GM21526 (cell line): Measurements from ENCODE around the gene AGTRAP.

Experiments used
- ATAC-seq: cut with Tn5 transposase; IDR thresholded peaks from one replicate; pipeline ENCODE4 v1.9.1; 2021; ENCODE audit warnings: moderate library complexity; ENCODE audit not compliant: unreplicated experiment, low FRiP score

AGTRAP gene

DNA sequence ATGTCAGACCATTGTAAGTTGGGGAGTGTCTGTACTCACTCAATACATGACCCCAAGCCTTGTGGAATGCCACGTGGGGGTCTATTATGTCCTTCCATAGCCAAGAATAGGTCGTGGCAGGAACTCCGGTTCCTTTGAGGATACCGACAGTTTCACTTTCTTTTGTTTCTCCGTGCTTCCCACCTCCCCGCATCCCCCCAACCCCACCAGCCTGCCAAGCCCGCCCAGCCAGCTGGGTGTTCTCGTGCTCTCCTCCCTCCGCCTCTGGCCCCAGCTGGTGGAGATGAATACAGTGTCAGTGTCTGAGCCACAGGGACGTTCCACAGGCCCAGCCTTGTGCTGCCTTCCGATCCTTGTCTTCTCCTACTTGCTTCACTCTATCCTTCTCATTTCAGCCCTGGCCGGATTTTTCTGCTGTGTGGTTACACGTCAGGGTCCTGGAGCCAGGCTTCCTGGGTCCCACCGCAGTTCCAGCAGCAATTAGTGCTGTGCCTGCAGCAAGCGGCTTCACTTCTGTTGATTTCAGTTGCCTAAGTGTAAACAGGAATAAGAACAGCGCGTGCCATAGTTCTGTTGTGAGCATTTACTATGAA is 4.1 kb upstream of the AGTRAP start:
- ATAC-seq = no peak

DNA sequence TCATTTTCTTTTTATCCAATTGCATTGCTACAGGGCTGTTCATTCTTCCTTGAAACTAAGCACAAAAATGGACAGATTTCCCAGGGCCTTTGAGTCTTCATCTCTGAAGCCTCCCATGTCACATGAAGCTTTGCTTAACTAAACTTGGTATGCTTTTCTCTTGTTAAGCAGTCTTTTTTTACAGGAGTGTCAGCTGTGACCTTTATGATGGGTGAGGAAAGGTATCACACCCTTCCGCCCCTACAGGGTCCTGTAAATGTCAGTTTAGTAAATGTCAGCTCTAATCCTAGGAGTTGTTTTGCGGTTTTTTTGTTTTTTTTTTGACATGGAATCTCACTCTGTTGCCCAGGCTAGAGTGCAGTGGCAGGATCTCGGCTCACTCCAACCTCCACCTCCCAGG is 2.6 kb upstream of the AGTRAP start:
- no peak for ATAC-seq

DNA sequence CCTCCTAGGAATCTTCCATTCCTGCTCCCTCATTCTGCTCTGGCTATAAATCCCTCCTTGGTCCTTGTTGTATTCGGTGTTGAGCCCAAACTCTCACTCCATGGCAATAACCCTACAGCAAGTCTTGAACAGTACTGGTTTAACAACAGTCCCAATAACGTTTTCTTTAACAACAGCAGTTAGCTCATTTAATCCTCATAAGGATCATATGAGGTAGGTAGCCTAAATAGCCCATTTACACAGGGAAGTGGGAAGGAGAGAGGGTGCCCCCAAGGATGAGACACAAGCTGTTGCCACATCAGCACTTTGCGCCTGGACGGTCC is 444 bp upstream of the AGTRAP start:
- ATAC-seq = no peak

DNA sequence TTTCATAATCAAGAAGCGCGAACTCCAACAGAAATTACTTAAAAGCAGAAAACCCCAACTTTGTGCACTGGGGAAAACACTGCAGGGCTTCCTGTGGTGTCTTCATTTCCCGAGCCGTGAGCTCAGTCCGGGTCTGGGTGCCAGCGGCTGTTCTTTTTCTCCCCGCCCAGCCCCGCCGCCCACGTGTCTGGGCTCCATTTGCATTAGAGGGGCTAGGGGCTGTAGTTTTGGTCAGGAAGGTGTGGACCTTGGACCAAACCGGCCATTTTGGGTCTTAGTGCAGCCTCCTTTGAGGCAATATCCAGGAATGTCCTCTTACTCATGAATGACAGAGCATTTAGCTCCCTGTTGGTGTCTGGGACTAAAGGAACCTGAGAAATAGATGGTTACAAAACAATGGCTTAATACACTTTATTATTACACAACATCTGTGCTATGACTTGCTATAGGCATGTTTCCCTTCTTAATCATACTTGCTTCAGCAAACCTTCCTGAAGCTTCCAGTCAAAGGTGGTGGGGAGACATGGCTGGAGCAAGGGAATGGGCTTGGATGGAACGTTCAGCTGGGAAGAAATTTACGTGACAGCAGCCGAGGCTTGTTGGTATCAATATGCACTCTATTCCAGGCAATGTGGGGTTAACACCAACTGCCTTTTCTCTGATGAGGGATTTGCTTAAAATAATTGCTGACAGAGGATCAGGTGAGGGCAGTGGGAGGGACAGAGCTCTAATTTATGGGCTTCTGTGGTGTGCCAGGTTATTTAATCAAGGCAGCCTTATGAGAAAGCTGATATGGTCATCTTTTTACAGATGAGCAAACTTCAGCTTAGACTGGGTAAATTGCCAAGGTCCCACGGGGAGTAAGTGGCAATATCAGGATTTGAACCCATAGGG is 1.1 kb downstream of the AGTRAP start:
- no peak for ATAC-seq

DNA sequence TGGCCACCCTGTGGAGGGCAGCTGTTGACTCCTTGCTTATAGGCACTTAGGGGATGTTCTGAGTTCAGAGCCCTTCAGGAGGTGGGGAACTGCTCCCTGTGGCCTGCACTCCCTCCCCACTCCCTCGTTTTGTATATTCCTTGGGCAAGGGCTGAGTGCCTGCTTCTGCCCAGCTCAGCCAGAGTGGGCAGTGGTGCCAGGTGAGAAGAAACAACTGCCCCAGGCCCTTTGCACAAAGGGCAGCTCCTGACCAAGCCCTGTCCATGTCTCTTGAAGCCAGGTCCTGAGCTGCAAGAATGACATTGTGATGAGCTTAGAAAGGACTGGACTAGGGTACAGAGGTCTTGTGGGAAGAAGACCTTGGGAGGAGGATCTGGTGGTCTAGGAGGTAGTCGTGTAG is 2.2 kb downstream of the AGTRAP start:
- ATAC-seq = no peak

GRCh38 chr1:11738783-11739182 is 2.8 kb downstream of the AGTRAP start:
- no peak for ATAC-seq

DNA sequence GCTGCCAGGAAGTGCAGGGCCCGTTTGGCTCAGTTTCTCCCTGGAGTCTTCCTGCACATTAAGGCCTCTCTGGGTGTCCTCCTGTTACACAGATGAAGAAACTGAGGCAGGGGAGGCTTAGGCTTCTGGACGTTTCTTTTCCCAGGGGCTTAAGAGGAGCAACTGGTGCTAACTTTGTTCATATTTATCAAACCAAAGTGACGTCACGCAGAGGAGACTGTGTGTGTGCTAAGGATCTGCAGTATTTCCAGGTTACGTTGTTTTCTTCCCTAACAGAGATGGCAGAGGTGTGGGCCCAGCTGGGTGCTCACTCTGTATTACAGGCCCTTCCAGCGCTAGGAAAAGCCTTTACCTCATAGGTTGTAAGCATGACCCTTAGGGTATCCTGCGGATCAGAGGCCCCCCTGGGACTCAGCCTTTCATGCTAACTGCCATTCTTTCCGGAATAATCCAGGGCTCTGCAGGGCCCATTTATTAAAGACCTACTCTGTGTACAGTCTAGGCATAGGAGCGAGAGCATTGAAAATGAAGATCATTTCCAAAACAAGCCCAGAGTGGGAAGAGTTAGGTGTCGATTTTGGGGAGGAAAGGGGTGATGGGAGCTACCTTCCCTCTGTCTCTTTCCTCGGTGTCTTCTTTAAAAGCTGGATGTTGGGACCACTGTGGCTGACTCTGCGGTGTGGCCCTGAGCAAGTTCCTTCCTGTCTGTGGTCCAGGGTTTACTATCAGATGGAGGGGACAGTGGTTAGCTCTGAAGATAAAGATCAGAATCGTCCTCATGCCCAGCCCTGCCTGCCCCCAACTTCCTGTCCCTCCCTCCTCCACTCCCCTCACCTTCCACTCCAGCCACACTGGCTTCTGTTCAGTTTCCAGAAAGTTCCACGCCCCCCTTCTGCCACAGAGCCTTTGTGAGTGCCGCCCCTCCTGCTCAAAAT is 4.6 kb downstream of the AGTRAP start:
- ATAC-seq = no peak

DNA sequence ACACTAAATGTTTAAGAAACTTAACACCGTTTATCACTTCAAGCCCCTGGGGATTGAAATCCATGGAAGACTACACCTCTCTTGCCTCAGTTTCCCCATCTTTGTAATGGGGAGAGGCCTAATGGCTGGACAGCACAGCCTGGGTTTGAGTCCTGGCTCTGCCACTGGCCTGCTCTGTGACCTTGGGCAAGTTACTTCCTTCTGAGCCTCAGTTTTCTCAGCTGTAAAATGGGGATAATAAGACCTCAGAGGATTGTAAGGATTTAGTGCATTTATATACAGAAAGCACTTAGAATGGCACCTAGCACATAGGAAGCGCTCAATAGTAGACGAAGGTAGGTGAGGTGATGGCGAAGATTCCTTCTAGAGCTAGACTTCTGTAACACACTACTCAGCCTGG is 5.5 kb downstream of the AGTRAP start:
- no peak for ATAC-seq

GRCh38 chr1:11741919-11742558 is 6.1 kb downstream of the AGTRAP start:
- ATAC-seq = no peak

DNA sequence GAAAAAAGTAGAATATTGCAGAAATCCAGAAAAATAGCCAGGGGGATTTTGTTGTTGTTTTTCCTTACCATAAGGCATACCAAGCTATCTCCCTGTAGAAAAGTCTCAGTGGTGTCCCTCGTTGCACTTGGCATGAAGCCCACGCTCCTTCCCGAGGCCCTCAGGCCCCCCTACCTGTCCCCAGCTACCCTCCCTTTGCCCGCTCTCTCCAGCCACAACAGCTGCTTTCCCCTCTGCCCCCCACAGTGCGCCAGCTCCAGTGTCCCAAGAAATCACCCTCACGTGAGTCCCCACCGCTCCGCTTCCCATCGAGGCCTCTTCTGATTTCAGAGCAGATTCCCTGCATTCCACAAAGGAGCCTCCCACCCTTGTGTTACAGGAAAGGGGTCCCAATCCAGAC is 8.4 kb downstream of the AGTRAP start:
- ATAC-seq = no peak

DNA sequence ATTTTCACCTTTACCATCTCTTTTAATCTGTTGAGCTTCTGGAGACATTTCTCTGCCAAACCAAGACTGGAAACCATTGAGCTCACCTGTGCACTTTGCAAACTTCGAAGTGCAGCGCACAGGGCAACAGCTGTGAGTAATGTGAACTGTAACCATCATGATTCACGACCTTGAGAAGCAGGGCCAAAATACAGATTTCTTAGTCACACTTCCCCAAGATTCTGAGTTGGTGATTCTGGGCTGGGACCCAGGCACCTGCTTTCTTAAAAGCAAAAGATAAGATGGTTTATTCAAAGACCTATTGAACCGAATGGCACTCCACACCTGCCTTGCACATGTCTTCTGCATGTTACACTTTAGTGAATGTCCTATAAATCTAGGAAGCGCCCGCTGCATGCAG is 10.2 kb downstream of the AGTRAP start:
- ATAC-seq = no peak

DNA sequence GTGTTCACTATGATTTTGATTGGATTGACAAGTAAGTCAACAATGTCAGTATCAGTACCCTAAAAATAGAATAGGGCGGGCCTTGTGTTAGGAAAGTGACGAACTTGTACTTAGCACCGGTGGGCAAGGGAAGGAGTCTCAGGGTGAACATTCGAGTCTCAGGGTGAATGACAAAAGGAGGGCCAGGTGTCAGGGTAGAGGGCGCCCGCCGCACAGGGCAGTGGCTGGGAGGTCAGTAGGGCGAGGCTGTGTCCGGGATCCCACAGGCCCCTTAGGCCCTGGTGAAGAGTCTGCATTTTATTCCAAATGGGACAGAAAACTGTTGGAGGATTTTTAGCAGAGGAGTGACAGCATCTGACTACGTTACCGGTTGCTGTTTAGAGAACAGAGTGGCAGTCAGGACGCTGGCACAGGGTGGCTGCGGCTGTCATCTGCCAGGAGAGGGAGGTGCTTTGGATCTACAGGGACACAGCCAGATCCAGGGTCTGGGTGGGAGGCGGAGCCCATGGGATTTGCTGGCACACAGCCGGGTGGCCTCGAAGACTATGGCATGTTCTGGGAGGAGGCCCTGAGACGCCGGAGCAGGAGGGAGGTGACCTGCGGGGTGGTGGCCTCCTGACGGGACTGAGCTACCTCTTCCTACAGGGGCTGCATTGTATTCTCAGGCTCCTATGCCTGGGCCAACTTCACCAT is 11.0 kb downstream of the AGTRAP start:
- ATAC-seq = no peak

DNA sequence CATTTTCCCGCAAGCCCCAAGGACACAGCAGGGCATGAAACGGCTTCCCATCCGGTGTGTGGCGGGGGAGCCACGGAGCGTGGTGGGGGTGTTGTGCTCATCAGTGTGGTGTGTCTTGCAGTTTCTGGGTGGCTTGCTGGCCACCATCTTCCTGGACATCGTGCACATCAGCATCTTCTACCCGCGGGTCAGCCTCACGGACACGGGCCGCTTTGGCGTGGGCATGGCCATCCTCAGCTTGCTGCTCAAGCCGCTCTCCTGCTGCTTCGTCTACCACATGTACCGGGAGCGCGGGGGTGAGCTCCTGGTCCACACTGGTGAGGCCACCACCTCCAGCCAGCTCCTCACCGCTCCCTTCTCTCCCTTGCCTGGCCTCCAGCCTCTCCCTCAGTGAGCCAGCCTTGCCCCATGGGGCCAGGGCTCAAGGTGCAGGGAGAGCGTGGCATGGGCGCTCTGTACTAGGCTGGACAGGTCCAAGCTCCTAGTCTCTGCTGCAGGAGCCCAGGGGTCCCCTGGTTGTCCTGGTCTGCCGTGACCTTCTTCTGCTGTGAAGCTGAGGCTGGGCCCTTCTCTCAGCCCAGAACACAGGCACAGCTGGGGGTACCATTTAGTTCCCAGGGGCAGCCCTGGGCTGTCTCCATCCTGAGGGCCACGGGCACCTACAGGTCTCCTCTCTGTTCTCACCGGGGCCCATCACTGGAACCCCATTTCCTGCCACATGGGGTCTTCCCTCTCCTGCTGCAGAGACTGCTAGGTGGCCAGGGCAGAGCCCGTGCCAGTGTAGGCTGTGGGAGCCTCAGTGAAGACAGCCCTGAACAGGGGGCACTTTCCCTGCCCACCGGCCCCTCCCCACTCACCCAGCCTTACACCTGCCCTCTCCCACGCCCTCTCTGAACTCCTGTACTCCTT is 12.6 kb downstream of the AGTRAP start:
- ATAC-seq = no peak

GRCh38 chr1:11749203-11749689 is 13.3 kb downstream of the AGTRAP start:
- ATAC-seq = no peak

DNA sequence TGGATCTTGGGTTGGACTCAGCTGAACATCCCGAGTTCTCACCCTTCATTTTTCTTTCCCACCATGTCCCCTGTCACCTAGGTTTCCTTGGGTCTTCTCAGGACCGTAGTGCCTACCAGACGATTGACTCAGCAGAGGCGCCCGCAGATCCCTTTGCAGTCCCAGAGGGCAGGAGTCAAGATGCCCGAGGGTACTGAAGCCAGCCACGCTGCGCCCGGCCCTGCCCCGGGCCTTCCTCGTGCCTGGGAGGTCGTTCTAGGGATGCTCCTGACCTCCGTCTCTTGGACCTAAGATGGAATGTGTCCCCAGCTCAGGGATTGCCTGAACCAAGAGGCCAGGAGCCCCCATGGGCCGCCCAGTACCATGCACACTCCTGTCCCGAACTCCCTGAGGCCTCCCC is 14.1 kb downstream of the AGTRAP start:
- ATAC-seq = no peak

DNA sequence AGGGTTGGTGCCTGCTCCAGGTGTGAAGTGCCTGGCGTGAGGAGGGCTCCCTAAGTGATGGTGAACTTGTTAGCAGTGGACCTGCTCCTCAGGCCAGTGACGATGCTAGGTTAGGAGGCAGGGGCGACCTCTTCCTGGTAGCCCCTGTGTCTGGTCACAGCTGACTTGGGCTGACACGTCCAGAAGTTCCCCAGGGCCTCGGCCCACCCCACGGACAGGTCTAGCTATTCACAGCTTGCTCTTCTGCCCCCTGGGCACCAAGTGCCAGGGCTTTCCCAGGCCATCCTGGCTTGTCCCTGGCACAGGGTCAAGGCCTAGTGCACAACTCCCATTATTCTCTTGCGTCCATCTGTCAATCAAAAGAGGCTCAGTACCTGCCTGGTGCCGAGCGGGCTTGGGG is 15.2 kb downstream of the AGTRAP start:
- no peak for ATAC-seq

DNA sequence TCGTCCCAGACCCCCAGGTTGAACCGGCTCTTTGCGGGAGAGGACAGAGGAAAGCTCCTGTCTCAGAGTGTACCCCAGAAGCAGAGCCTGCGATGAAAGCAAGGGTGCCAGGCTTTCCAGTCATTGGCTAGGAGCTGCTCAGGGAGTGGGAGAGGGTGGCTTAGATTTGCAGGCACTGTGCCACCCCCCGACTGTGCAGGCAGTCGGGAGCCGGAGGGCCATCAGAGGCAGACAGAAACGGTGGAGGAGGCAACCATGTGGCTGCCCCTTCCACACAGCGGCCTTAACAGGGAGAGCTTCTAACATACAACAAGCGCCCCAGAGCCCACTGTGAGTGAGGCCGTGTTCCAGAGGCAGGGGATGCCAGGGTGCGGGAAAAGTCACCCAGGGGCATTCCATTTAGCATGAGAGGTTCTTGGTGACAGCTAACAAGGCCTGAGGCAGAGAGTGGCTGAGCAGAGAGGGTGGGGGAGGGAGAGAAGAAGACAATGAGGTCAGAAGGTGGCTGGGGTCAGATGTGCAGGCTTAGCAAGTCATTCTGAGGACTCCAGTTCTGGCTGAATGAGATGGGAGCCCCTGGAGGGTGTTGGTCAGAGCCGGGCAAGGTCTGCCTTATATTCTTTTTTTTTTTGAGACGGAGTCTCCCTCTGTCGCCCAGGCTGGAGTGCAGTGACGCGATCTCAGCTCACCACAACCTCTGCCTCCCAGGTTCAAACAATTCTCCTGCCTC is 16.6 kb downstream of the AGTRAP start:
- no peak for ATAC-seq

- ATAC-seq = no peak
Measured at GRCh38 chr1:11753555-11754208, 17.7 kb downstream of the AGTRAP start.
